Measurements from ENCODE around the gene TNFAIP3. TPM values are rescaled to one million over a fixed set of nuclear protein-coding genes. Genes with fewer than 3 reads are reported as not detected.

Gene TNFAIP3
- total RNA-seq, 4 donors from 2014 or later: 13.4 to 29.9 (median 26.2) TPM

DNA sequence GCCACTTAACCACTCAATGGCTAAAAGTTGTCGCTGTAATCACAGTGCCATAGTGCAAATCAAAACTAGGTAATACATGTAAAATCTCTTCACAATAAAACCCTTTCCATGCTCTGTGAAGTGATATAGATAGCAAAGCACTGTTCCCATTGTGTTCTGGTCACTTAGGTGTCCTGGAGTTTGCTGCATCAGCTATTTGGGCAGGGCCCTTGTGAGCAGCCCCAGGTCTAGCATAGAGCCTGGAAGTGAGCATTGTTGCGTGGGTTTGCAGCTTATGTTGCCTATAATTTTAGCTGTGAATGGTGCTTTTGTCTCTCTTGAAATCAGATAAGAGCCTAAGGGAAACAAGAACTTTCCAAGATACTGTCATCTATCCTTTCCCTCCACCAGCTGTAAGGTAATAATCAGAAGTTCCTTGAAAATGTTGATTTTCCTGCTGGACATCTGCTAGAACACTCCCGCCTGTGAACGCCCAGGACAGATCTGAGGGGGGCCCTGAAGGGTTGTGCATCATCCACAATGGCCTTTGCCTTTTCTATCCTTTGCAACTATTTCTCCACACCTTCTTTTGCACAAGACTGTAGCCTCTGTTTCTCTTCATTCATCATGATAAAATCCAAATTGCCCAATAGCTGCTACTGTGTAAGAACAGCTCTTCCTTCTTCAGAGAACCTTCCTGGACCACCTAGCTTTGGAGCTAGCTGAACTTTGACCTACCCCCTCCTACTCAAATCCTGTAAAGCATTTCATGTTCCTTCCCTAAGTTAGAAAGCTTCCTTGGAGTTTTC, 57.0 kb downstream of the TNFAIP3 start:
- TF ChIP-seq, protein P1, sequence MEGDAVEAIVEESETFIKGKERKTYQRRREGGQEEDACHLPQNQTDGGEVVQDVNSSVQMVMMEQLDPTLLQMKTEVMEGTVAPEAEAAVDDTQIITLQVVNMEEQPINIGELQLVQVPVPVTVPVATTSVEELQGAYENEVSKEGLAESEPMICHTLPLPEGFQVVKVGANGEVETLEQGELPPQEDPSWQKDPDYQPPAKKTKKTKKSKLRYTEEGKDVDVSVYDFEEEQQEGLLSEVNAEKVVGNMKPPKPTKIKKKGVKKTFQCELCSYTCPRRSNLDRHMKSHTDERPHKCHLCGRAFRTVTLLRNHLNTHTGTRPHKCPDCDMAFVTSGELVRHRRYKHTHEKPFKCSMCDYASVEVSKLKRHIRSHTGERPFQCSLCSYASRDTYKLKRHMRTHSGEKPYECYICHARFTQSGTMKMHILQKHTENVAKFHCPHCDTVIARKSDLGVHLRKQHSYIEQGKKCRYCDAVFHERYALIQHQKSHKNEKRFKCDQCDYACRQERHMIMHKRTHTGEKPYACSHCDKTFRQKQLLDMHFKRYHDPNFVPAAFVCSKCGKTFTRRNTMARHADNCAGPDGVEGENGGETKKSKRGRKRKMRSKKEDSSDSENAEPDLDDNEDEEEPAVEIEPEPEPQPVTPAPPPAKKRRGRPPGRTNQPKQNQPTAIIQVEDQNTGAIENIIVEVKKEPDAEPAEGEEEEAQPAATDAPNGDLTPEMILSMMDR (IDR thresholded peaks at IDR 0.05): no peak
- TF ChIP-seq POLR2A (IDR thresholded peaks at IDR 0.05): no peak
- intact Hi-C loops (cut with DNase I; ENCODE audit: low total_unique reads): no loop called here
- H3K4me3 ChIP-seq (ENCODE audit: low read depth, poor library complexity, severe bottlenecking): no peak overlapping the region
- DNase-seq (ENCODE audit: low spot score in 2 of 2): no peak
- WGBS, 2 donors: 77 to 88% methylated on average over 4 of the region's 4 CpGs

- TF ChIP-seq, protein P1 (IDR thresholded peaks at IDR 0.05): no peak
- no peak for TF ChIP-seq POLR2A (IDR thresholded peaks at IDR 0.05)
- no peak for DNase-seq (ENCODE audit: low spot score in 2 of 2)
- intact Hi-C loops (cut with DNase I; ENCODE audit: low total_unique reads): no loop called here
- H3K4me3 ChIP-seq (ENCODE audit: low read depth, poor library complexity, severe bottlenecking): no peak overlapping the region
- 94% methylated on average over 12 of the region's 12 CpGs for WGBS, 2 donors
Observed at GRCh38 chr6:137925141-137925698, 58.2 kb downstream of the TNFAIP3 start.

DNA sequence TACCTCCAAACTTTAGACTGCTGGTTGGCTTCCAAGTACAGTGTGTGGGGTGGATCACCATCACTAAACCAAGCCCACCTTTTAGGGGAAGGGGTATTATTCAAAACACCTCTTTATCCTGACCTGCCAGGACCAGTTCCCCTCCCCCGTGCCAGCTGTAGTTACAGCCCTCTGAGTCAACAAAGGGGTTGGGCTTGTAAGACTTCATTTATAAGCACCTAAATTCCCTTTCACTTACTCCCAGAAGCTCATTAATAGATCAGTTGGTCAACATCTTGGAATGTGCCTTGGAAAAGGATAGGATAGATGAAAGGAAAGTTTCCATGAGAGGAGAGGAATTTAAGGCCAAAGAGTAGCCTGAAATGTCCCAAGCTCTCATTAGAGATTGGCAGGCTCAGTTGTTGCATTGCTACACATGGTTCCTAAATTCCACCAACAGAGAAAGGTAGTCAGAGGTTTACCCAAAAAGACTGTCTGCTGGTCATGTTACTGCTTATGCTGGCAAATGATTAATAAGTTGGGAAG, 59.2 kb downstream of the TNFAIP3 start:
- H3K4me3 ChIP-seq (ENCODE audit: low read depth, poor library complexity, severe bottlenecking): no peak overlapping the region
- no peak for DNase-seq (ENCODE audit: low spot score in 2 of 2)
- intact Hi-C loops (cut with DNase I; ENCODE audit: low total_unique reads): no loop called here
- TF ChIP-seq, protein P1 (IDR thresholded peaks at IDR 0.05): no peak
- TF ChIP-seq POLR2A (IDR thresholded peaks at IDR 0.05): no peak
- WGBS, 2 donors: 28 to 29% methylated on average over 1 of the region's 1 CpG

DNA sequence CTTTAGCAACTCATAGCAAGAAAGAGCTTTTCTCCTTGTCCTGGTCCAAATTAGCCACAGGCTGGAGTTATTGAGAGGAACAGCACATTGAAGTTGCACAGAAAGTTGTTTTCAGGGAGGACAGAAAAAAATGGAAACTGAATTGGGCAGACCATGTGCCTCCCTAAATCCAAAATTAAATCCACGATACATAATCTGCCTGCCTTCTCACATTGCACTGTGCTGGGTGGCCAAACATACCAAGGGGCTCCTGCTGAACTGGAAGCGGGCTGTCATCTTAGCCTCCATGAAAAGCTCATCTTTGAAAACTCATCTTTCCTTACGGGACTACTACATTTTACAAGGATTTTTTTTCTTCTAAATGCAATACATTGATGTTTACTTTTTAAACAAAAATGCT, 59.9 kb downstream of the TNFAIP3 start:
- no peak for DNase-seq (ENCODE audit: low spot score in 2 of 2)
- no peak overlapping the region for H3K4me3 ChIP-seq (ENCODE audit: low read depth, poor library complexity, severe bottlenecking)
- TF ChIP-seq, protein P1 (IDR thresholded peaks at IDR 0.05): no peak
- no peak for TF ChIP-seq POLR2A (IDR thresholded peaks at IDR 0.05)
- intact Hi-C loops (cut with DNase I; ENCODE audit: low total_unique reads): no loop called here
- WGBS, 2 donors: 91 to 92% methylated on average over 3 of the region's 3 CpGs

DNA sequence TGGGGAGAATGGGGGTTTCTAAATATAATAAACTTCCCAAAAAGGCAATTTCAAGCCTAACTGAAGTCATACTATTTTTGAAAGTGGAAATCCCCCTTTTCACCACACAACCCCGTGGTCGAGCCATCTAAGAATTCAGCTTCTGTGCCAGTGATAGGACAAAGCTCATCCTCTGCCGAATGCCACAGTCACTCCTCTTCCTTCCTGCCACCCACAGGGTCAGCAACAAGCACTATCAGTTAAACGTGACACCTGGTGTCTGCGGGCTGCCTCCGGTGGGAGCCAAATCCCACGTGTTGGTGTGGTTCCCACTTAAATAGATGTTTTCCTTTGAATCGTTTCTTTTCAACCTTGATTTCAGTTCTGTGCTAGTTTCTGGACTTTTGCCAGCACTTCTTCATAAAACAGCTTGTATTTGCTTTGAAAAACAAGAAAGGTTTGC, 60.7 kb downstream of the TNFAIP3 start:
- DNase-seq (ENCODE audit: low spot score in 2 of 2): no peak
- intact Hi-C loops (cut with DNase I; ENCODE audit: low total_unique reads): no loop called here
- WGBS, 2 donors: 27 to 34% methylated on average over 8 of the region's 8 CpGs
- no peak for TF ChIP-seq POLR2A (IDR thresholded peaks at IDR 0.05)
- TF ChIP-seq, protein P1 (IDR thresholded peaks at IDR 0.05): no peak
- no peak overlapping the region for H3K4me3 ChIP-seq (ENCODE audit: low read depth, poor library complexity, severe bottlenecking)

Measured in lower leg skin (tissue), 4 donors.